ENCODE measurements around the gene CFAP20DC.
"Not testable (repeated sequence)": the region's sequence is repeated elsewhere in the genome, so short reads cannot be mapped to it uniquely, and the experiment has no call there.

Gene CFAP20DC

GRCh38 chr3:58751235-58751634, 298.6 kb downstream of the CFAP20DC start:
- no peak for DNase-seq

GRCh38 chr3:58749948-58750347, 299.9 kb downstream of the CFAP20DC start:
- DNase-seq: no peak

GRCh38 chr3:58748024-58748423, 301.8 kb downstream of the CFAP20DC start:
- no peak for DNase-seq

- DNase-seq: no peak
These were observed 303.1 kb downstream of the CFAP20DC start for GRCh38 chr3:58746758-58747157.

GRCh38 chr3:58743296-58743695, 306.5 kb downstream of the CFAP20DC start:
- DNase-seq: no peak

- DNase-seq: no peak
These were observed 307.6 kb downstream of the CFAP20DC start for GRCh38 chr3:58742239-58742638.

- DNase-seq: no peak
These were observed 312.2 kb downstream of the CFAP20DC start for GRCh38 chr3:58737644-58738043.

GRCh38 chr3:58731673-58732072, 318.2 kb downstream of the CFAP20DC start:
- DNase-seq: no peak

GRCh38 chr3:58728723-58729122, 321.1 kb downstream of the CFAP20DC start:
- no peak for DNase-seq

GRCh38 chr3:58725326-58725853, 324.4 kb downstream of the CFAP20DC start:
- DNase-seq: peak in 4 of 56 donors; percentile 1 to 12 (median 3)

GRCh38 chr3:58724336-58724735, 325.5 kb downstream of the CFAP20DC start:
- DNase-seq: no peak

GRCh38 chr3:58723173-58723572, 326.7 kb downstream of the CFAP20DC start:
- DNase-seq: no peak

GRCh38 chr3:58722561-58722960, 327.3 kb downstream of the CFAP20DC start:
- no peak for DNase-seq

GRCh38 chr3:58720526-58720925, 329.3 kb downstream of the CFAP20DC start:
- no peak for DNase-seq

- no peak for DNase-seq
These were observed 330.1 kb downstream of the CFAP20DC start for GRCh38 chr3:58719684-58720083.

- no peak for DNase-seq
These were observed 336.0 kb downstream of the CFAP20DC start for GRCh38 chr3:58713715-58714401.

- DNase-seq: no peak
These were observed 338.0 kb downstream of the CFAP20DC start for GRCh38 chr3:58711871-58712270.

GRCh38 chr3:58708983-58709382, 340.8 kb downstream of the CFAP20DC start:
- not testable (repeated sequence) for DNase-seq

- no peak for DNase-seq
These were observed 341.6 kb downstream of the CFAP20DC start for GRCh38 chr3:58708116-58708791.

- DNase-seq: no peak
These were observed 342.4 kb downstream of the CFAP20DC start for GRCh38 chr3:58707390-58707930.

- no peak for DNase-seq
These were observed 343.2 kb downstream of the CFAP20DC start for GRCh38 chr3:58706395-58707167.

GRCh38 chr3:58704745-58705144, 345.1 kb downstream of the CFAP20DC start:
- DNase-seq: no peak
